Activated T-helper 1 cell treated with anti-CD3 and anti-CD28 coated beads, Interleukin-12 subunit alpha, Interleukin-12 subunit beta, Interleukin-2, Interleukin-4 antibody, amounts not matched to agents 30 ng/mL and 10 ng/mL and 1 ng/mL, durations not matched to agents 14 hours and 24 hours and 36 hours (primary cell): ENCODE measurements around the gene BBS12. TPM values are rescaled to one million over a fixed set of nuclear protein-coding genes. Genes with fewer than 3 reads are reported as not detected.

Experiments
- DNase-seq: peaks from one replicate; pipeline ENCODE4 v3.0.0; 2021; ENCODE audit warnings: low spot score
- H3K27ac Mint-ChIP-seq: one replicate; pipeline ENCODE4 v1.8.0; 2021; ENCODE audit warnings: mild to moderate bottlenecking, mixed read lengths
- H3K27me3 Mint-ChIP-seq: one replicate; pipeline ENCODE4 v1.8.0; 2022; ENCODE audit warnings: mild to moderate bottlenecking, moderate library complexity, mixed read lengths; ENCODE audit not compliant: insufficient read depth
- H3K36me3 Mint-ChIP-seq: one replicate; pipeline ENCODE4 v1.8.0; 2021; ENCODE audit warnings: low read depth, mixed read lengths
- H3K4me1 Mint-ChIP-seq: one replicate; pipeline ENCODE4 v1.8.0; 2021; ENCODE audit warnings: low read depth, mixed read lengths
- H3K4me3 Mint-ChIP-seq: one replicate; pipeline ENCODE4 v1.8.0; 2021; ENCODE audit warnings: mild to moderate bottlenecking, moderate library complexity, mixed read lengths
- H3K9me3 Mint-ChIP-seq: one replicate; pipeline ENCODE4 v1.8.0; 2021; ENCODE audit warnings: mixed read lengths
- intact Hi-C: fragments of 100-400 bp; cut with micrococcal nuclease; formaldehyde crosslinking; loops from one replicate; pipeline ENCODE4 v1.15.1; 2024
- total RNA-seq: library from RNA; stranded (reverse); gene quantifications from 2 replicates; pipeline ENCODE4 v1.2.3, GENCODE V29; 2022

The BBS12 gene
- 4.4 and 6.2 TPM in 2 replicates for total RNA-seq

- Mint-ChIP-seq H3K27ac (peak within 1 kb of the TSS; percentile 95), H3K4me1 (peaks cover 37% of the 10 kb centered on the region), H3K27me3 (no peaks in the 10 kb centered on the region), H3K4me3 (peak within 1 kb of the TSS; percentile 94), H3K36me3 (peaks cover 10% of the 10 kb centered on the region), H3K9me3 (peaks cover 8% of the 10 kb centered on the region)
- intact Hi-C loops: loop anchor here (1.0 to 5.0 kb wide), 13 partner anchors 14 to 910 kb away; partner anchors contain the start of genes BBS7, BLTP1 and CCNA2
- DNase-seq: peak; percentile 98
These were observed at the start of gene BBS12 for GRCh38 chr4:122732329-122733026. TSS of gene BBS12 (plus strand) at chr4:122732704. CDS start at chr4:122741893, 9,189 bp downstream.

- Mint-ChIP-seq H3K4me1 (peaks cover 52% of the 10 kb centered on the region), H3K27ac (peak overlapping the region; percentile 43), H3K27me3 (no peaks in the 10 kb centered on the region), H3K9me3 (peaks cover 32% of the 10 kb centered on the region), H3K36me3 (peaks cover 16% of the 10 kb centered on the region), H3K4me3 (no peak overlapping the region)
- intact Hi-C loops: loop anchor here (1.0 to 2.0 kb wide), 3 partner anchors 11 to 18 kb away; no protein-coding TSS in a partner anchor
- DNase-seq: no peak
These were observed 45.8 kb upstream of the BBS12 start for GRCh38 chr4:122686691-122687090.

- H3K36me3 Mint-ChIP-seq: peaks cover 10% of the 10 kb centered on the region
- intact Hi-C loops: loop anchor here (1.0 to 2.0 kb wide), 3 partner anchors 12 to 19 kb away; no protein-coding TSS in a partner anchor
- H3K4me1 Mint-ChIP-seq: peaks cover 52% of the 10 kb centered on the region
These were observed 44.9 kb upstream of the BBS12 start for GRCh38 chr4:122687531-122688061.

GRCh38 chr4:122688529-122689140 is 43.9 kb upstream of the BBS12 start:
- intact Hi-C loops: no loop called here
- peaks cover 5% of the 10 kb centered on the region for H3K36me3 Mint-ChIP-seq
- peak overlapping the region; percentile 37 for H3K4me3 Mint-ChIP-seq
- DNase-seq: no peak
- peaks cover 13% of the 10 kb centered on the region for H3K9me3 Mint-ChIP-seq
- H3K27me3 Mint-ChIP-seq: no peaks in the 10 kb centered on the region
- H3K27ac Mint-ChIP-seq: peak overlapping the region; percentile 71
- H3K4me1 Mint-ChIP-seq: peaks cover 60% of the 10 kb centered on the region

More at GRCh38 chr4:122687531-122688061, 44.9 kb upstream of the BBS12 start:
- H3K27ac Mint-ChIP-seq: peak overlapping the region; percentile 95
- H3K9me3 Mint-ChIP-seq: peaks cover 23% of the 10 kb centered on the region
- H3K4me3 Mint-ChIP-seq: peak overlapping the region; percentile 73
- no peaks in the 10 kb centered on the region for H3K27me3 Mint-ChIP-seq
- no peak for DNase-seq

GRCh38 chr4:122689972-122690371 is 42.5 kb upstream of the BBS12 start:
- peak overlapping the region; percentile 71 for H3K27ac Mint-ChIP-seq
- peaks cover 5% of the 10 kb centered on the region for H3K9me3 Mint-ChIP-seq
- H3K4me1 Mint-ChIP-seq: peaks cover 66% of the 10 kb centered on the region
- no peaks in the 10 kb centered on the region for H3K27me3 Mint-ChIP-seq
- H3K4me3 Mint-ChIP-seq: peak overlapping the region; percentile 43
- H3K36me3 Mint-ChIP-seq: peaks cover 3% of the 10 kb centered on the region
- intact Hi-C loops: loop anchor here (1.0 to 2.0 kb wide), 5 partner anchors 11 to 75 kb away; no protein-coding TSS in a partner anchor
- DNase-seq: peak; percentile 22

GRCh38 chr4:122691988-122692387 is 40.5 kb upstream of the BBS12 start:
- H3K4me3 Mint-ChIP-seq: no peak overlapping the region
- H3K9me3 Mint-ChIP-seq: peaks cover 3% of the 10 kb centered on the region
- H3K27me3 Mint-ChIP-seq: peaks cover 2% of the 10 kb centered on the region
- no peak for DNase-seq
- peaks cover 76% of the 10 kb centered on the region for H3K4me1 Mint-ChIP-seq
- H3K36me3 Mint-ChIP-seq: peaks cover 7% of the 10 kb centered on the region
- H3K27ac Mint-ChIP-seq: no peak overlapping the region
- intact Hi-C loops: loop anchor here (2.0 kb wide), 2 partner anchors 73 to 75 kb away; no protein-coding TSS in a partner anchor

GRCh38 chr4:122692641-122693520 is 39.6 kb upstream of the BBS12 start:
- Mint-ChIP-seq H3K27ac (no peak overlapping the region), H3K4me3 (no peak overlapping the region), H3K27me3 (peaks cover 2% of the 10 kb centered on the region), H3K4me1 (peaks cover 67% of the 10 kb centered on the region), H3K36me3 (peaks cover 7% of the 10 kb centered on the region), H3K9me3 (peaks cover 3% of the 10 kb centered on the region)
- intact Hi-C loops: no loop called here
- DNase-seq: no peak

- H3K4me3 Mint-ChIP-seq: no peak overlapping the region
- H3K27ac Mint-ChIP-seq: no peak overlapping the region
- peaks cover 51% of the 10 kb centered on the region for H3K4me1 Mint-ChIP-seq
- intact Hi-C loops: no loop called here
- H3K27me3 Mint-ChIP-seq: peaks cover 2% of the 10 kb centered on the region
- H3K9me3 Mint-ChIP-seq: peaks cover 3% of the 10 kb centered on the region
- peaks cover 7% of the 10 kb centered on the region for H3K36me3 Mint-ChIP-seq
- DNase-seq: no peak
These were observed 37.3 kb upstream of the BBS12 start for GRCh38 chr4:122695226-122695625.

- peak overlapping the region; percentile 95 for H3K27ac Mint-ChIP-seq
- peak overlapping the region; percentile 81 for H3K4me3 Mint-ChIP-seq
- peaks cover 70% of the 10 kb centered on the region for H3K4me1 Mint-ChIP-seq
- no peak for DNase-seq
- peaks cover 20% of the 10 kb centered on the region for H3K36me3 Mint-ChIP-seq
- intact Hi-C loops: loop anchor here (2.0 kb wide), 2 partner anchors 13 to 41 kb away; no protein-coding TSS in a partner anchor
- H3K9me3 Mint-ChIP-seq: peaks cover 13% of the 10 kb centered on the region
- peaks cover 2% of the 10 kb centered on the region for H3K27me3 Mint-ChIP-seq
These were observed 32.3 kb upstream of the BBS12 start for GRCh38 chr4:122700178-122700725.

- Mint-ChIP-seq H3K27ac (peak overlapping the region; percentile 95), H3K27me3 (peaks cover 2% of the 10 kb centered on the region), H3K4me1 (peaks cover 70% of the 10 kb centered on the region), H3K4me3 (peak overlapping the region; percentile 80), H3K9me3 (peaks cover 13% of the 10 kb centered on the region), H3K36me3 (peaks cover 19% of the 10 kb centered on the region)
- no peak for DNase-seq
- intact Hi-C loops: loop anchor here (1.0 to 2.0 kb wide), 6 partner anchors 9 to 99 kb away; no protein-coding TSS in a partner anchor
These were observed 31.4 kb upstream of the BBS12 start for GRCh38 chr4:122701061-122701460.

- Mint-ChIP-seq H3K36me3 (peaks cover 23% of the 10 kb centered on the region), H3K4me3 (peak overlapping the region; percentile 80), H3K4me1 (peaks cover 74% of the 10 kb centered on the region), H3K27ac (peak overlapping the region; percentile 83), H3K27me3 (no peaks in the 10 kb centered on the region), H3K9me3 (peaks cover 13% of the 10 kb centered on the region)
- intact Hi-C loops: loop anchor here (1.0 to 2.0 kb wide), 6 partner anchors 8 to 100 kb away; no protein-coding TSS in a partner anchor
- no peak for DNase-seq
These were observed 30.5 kb upstream of the BBS12 start for GRCh38 chr4:122701965-122702364.

GRCh38 chr4:122702939-122703338 is 29.6 kb upstream of the BBS12 start:
- Mint-ChIP-seq H3K9me3 (peaks cover 13% of the 10 kb centered on the region), H3K4me3 (peak overlapping the region; percentile 32), H3K27ac (peak overlapping the region; percentile 55), H3K4me1 (peaks cover 83% of the 10 kb centered on the region), H3K36me3 (peaks cover 26% of the 10 kb centered on the region), H3K27me3 (no peaks in the 10 kb centered on the region)
- intact Hi-C loops: no loop called here
- no peak for DNase-seq
